Measurements from ENCODE around the gene RNF115. TPM values are rescaled to one million over a fixed set of nuclear protein-coding genes. Genes with fewer than 3 reads are reported as not detected.
"Not testable (repeated sequence)": the region's sequence is repeated elsewhere in the genome, so short reads cannot be mapped to it uniquely, and the experiment has no call there.

Gene RNF115
- total and polyA plus RNA-seq, 7 experiments from 2014 or later, result 3.7 to 17.3 (median 14.7) TPM

GRCh38 chr1:145736191-145736590 lies 87.7 kb downstream of the RNF115 start:
- H3K27me3 Mint-ChIP-seq, result no peaks in the 10 kb centered on the region
- Histone ChIP-seq H3K9me3 (ENCODE audit: control insufficient read depth in 2 of 3, low read length in 3 of 3) (no peaks in the 10 kb centered on the region), H3K4me1 (ENCODE audit: control insufficient read depth in 2 of 2, insufficient read depth in 2 of 2, low read length in 2 of 2) (no peaks in the 10 kb centered on the region), H3K36me3 (ENCODE audit: control insufficient read depth in 2 of 3, insufficient read depth in 3 of 3, low read length in 3 of 3) (peaks cover 0 to under 1% (median 0%) of the 10 kb centered on the region in 3 experiments), H3K27me3 (ENCODE audit: control insufficient read depth in 2 of 2, insufficient read depth in 2 of 2, low read length in 2 of 2) (no peaks in the 10 kb centered on the region), H3K4me3 (ENCODE audit: low read length) (no peak overlapping the region), H3K27ac (ENCODE audit: low read depth, low read length) (no peak overlapping the region)
- ChIA-PET POLR2A (no interaction called here), CTCF (no interaction called here)
- peaks cover 0 to 6% (median 0%) of the 10 kb centered on the region in 7 donors for H3K4me1 Mint-ChIP-seq
- no peak overlapping the region for H3K27ac Mint-ChIP-seq
- H3K9me3 Mint-ChIP-seq, result no peaks in the 10 kb centered on the region
- intact Hi-C loops (cut with micrococcal nuclease), result no loop called here
- H3K4me3 Mint-ChIP-seq, result no peak overlapping the region
- ATAC-seq (no peak), DNase-seq (no peak)
- H3K36me3 Mint-ChIP-seq, result peaks cover 0 to 4% (median 3%) of the 10 kb centered on the region in 5 donors

GRCh38 chr1:145730900-145731299 lies 93.0 kb downstream of the RNF115 start:
- no peaks in the 10 kb centered on the region for H3K9me3 ChIP-seq (ENCODE audit: control insufficient read depth in 2 of 3, low read length in 3 of 3)
- intact Hi-C loops (cut with micrococcal nuclease), result no loop called here

GRCh38 chr1:145730467-145730866 lies 93.4 kb downstream of the RNF115 start:
- ATAC-seq (no peak), DNase-seq (no peak)
- H3K27ac ChIP-seq (ENCODE audit: low read depth, low read length), result no peak overlapping the region
- no peak overlapping the region for H3K27ac Mint-ChIP-seq
- H3K36me3 Mint-ChIP-seq, result no peaks in the 10 kb centered on the region
- H3K4me1 ChIP-seq (ENCODE audit: control insufficient read depth in 2 of 2, insufficient read depth in 2 of 2, low read length in 2 of 2), result no peaks in the 10 kb centered on the region
- intact Hi-C loops (cut with micrococcal nuclease), result no loop called here
- no peak overlapping the region for H3K4me3 ChIP-seq (ENCODE audit: low read length)
- peaks cover 0 to 6% (median 0%) of the 10 kb centered on the region in 7 donors for H3K4me1 Mint-ChIP-seq
- H3K27me3 ChIP-seq (ENCODE audit: control insufficient read depth in 2 of 2, insufficient read depth in 2 of 2, low read length in 2 of 2), result no peaks in the 10 kb centered on the region
- no peak overlapping the region for H3K4me3 Mint-ChIP-seq
- H3K27me3 Mint-ChIP-seq, result peaks cover 0 to 3% (median 0%) of the 10 kb centered on the region in 5 donors
- H3K36me3 ChIP-seq (ENCODE audit: control insufficient read depth in 2 of 3, insufficient read depth in 3 of 3, low read length in 3 of 3), result no peaks in the 10 kb centered on the region
- ChIA-PET CTCF (no interaction called here), POLR2A (no interaction called here)
- H3K9me3 ChIP-seq (ENCODE audit: control insufficient read depth in 2 of 3, low read length in 3 of 3), result no peaks in the 10 kb centered on the region
- no peaks in the 10 kb centered on the region for H3K9me3 Mint-ChIP-seq

More at GRCh38 chr1:145730900-145731299, 93.0 kb downstream of the RNF115 start:
- no peaks in the 10 kb centered on the region for H3K36me3 ChIP-seq (ENCODE audit: control insufficient read depth in 2 of 3, insufficient read depth in 3 of 3, low read length in 3 of 3)
- H3K27me3 ChIP-seq (ENCODE audit: control insufficient read depth in 2 of 2, insufficient read depth in 2 of 2, low read length in 2 of 2), result no peaks in the 10 kb centered on the region
- Mint-ChIP-seq H3K36me3 (no peaks in the 10 kb centered on the region), H3K9me3 (no peaks in the 10 kb centered on the region), H3K4me1 (peaks cover 0 to 6% (median 0%) of the 10 kb centered on the region in 7 donors), H3K27me3 (peaks cover 0 to 3% (median 0%) of the 10 kb centered on the region in 5 donors), H3K27ac (no peak overlapping the region), H3K4me3 (no peak overlapping the region)
- ChIA-PET CTCF (no interaction called here), POLR2A (no interaction called here)
- no peak for DNase-seq
- H3K27ac ChIP-seq (ENCODE audit: low read depth, low read length), result no peak overlapping the region
- H3K4me3 ChIP-seq (ENCODE audit: low read length), result no peak overlapping the region
- no peaks in the 10 kb centered on the region for H3K4me1 ChIP-seq (ENCODE audit: control insufficient read depth in 2 of 2, insufficient read depth in 2 of 2, low read length in 2 of 2)
- no peak for ATAC-seq

- no peak for DNase-seq
- intact Hi-C loops (cut with micrococcal nuclease), result loop anchor here in 1 of 2 donors (10.0 kb wide), 1 partner anchor 135 kb away; no protein-coding TSS in a partner anchor
- no peak overlapping the region for H3K27ac ChIP-seq (ENCODE audit: low read depth, low read length)
- H3K36me3 Mint-ChIP-seq, result no peaks in the 10 kb centered on the region
- no peak for ATAC-seq
- ChIA-PET CTCF (interaction anchor here (1.0 kb wide), 1 partner anchor 9 kb away, joined by 3 read pairs; no protein-coding TSS in a partner anchor), POLR2A (no interaction called here)
- no peaks in the 10 kb centered on the region for H3K27me3 ChIP-seq (ENCODE audit: control insufficient read depth in 2 of 2, insufficient read depth in 2 of 2, low read length in 2 of 2)
- no peak overlapping the region for H3K4me3 Mint-ChIP-seq
- no peaks in the 10 kb centered on the region for H3K9me3 Mint-ChIP-seq
- H3K27ac Mint-ChIP-seq, result no peak overlapping the region
- no peak overlapping the region for H3K4me3 ChIP-seq (ENCODE audit: low read length)
- H3K36me3 ChIP-seq (ENCODE audit: control insufficient read depth in 2 of 3, insufficient read depth in 3 of 3, low read length in 3 of 3), result no peaks in the 10 kb centered on the region
- H3K4me1 Mint-ChIP-seq, result peaks cover 0 to 6% (median 0%) of the 10 kb centered on the region in 7 donors
- no peaks in the 10 kb centered on the region for H3K9me3 ChIP-seq (ENCODE audit: control insufficient read depth in 2 of 3, low read length in 3 of 3)
- H3K4me1 ChIP-seq (ENCODE audit: control insufficient read depth in 2 of 2, insufficient read depth in 2 of 2, low read length in 2 of 2), result no peaks in the 10 kb centered on the region
- H3K27me3 Mint-ChIP-seq, result peaks cover 0 to 3% (median 0%) of the 10 kb centered on the region in 5 donors
Measured at GRCh38 chr1:145729666-145730436, 94.0 kb downstream of the RNF115 start.

- Mint-ChIP-seq H3K4me1 (peaks cover 0 to 6% (median 0%) of the 10 kb centered on the region in 7 donors), H3K9me3 (no peaks in the 10 kb centered on the region), H3K36me3 (no peaks in the 10 kb centered on the region), H3K4me3 (no peak overlapping the region), H3K27ac (no peak overlapping the region), H3K27me3 (peaks cover 0 to 3% (median 0%) of the 10 kb centered on the region in 5 donors)
- ATAC-seq (no peak), DNase-seq (no peak)
- H3K9me3 ChIP-seq (ENCODE audit: control insufficient read depth in 2 of 3, low read length in 3 of 3), result no peaks in the 10 kb centered on the region
- ChIA-PET POLR2A (no interaction called here), CTCF (interaction anchor here (1.0 kb wide), 1 partner anchor 9 kb away, joined by 3 read pairs; no protein-coding TSS in a partner anchor)
- intact Hi-C loops (cut with micrococcal nuclease), result loop anchor here in 1 of 2 donors (10.0 kb wide), 1 partner anchor 134 kb away; no protein-coding TSS in a partner anchor
- no peaks in the 10 kb centered on the region for H3K27me3 ChIP-seq (ENCODE audit: control insufficient read depth in 2 of 2, insufficient read depth in 2 of 2, low read length in 2 of 2)
- H3K4me3 ChIP-seq (ENCODE audit: low read length), result no peak overlapping the region
- no peak overlapping the region for H3K27ac ChIP-seq (ENCODE audit: low read depth, low read length)
- H3K4me1 ChIP-seq (ENCODE audit: control insufficient read depth in 2 of 2, insufficient read depth in 2 of 2, low read length in 2 of 2), result no peaks in the 10 kb centered on the region
- no peaks in the 10 kb centered on the region for H3K36me3 ChIP-seq (ENCODE audit: control insufficient read depth in 2 of 3, insufficient read depth in 3 of 3, low read length in 3 of 3)
Measured at GRCh38 chr1:145729196-145729595, 94.7 kb downstream of the RNF115 start.

- H3K27me3 ChIP-seq (ENCODE audit: control insufficient read depth in 2 of 2, insufficient read depth in 2 of 2, low read length in 2 of 2); DNase-seq; H3K27ac Mint-ChIP-seq; H3K9me3 ChIP-seq (ENCODE audit: control insufficient read depth in 2 of 3, low read length in 3 of 3); H3K4me3 ChIP-seq (ENCODE audit: low read length); CTCF ChIA-PET; ATAC-seq; POLR2A ChIA-PET; H3K9me3 Mint-ChIP-seq; H3K27ac ChIP-seq (ENCODE audit: low read depth, low read length); H3K36me3 Mint-ChIP-seq; H3K4me1 Mint-ChIP-seq; H3K36me3 ChIP-seq (ENCODE audit: control insufficient read depth in 2 of 3, insufficient read depth in 3 of 3, low read length in 3 of 3); H3K4me1 ChIP-seq (ENCODE audit: control insufficient read depth in 2 of 2, insufficient read depth in 2 of 2, low read length in 2 of 2); H3K4me3 Mint-ChIP-seq: not testable (repeated sequence)
- H3K27me3 Mint-ChIP-seq, result peaks cover 12 to 18% (median 16%) of the 10 kb centered on the region in 5 donors
- intact Hi-C loops (cut with micrococcal nuclease), result loop anchor here in 1 of 2 donors (10.0 kb wide), 1 partner anchor 131 kb away; no protein-coding TSS in a partner anchor
Measured at GRCh38 chr1:145726193-145726592, 97.7 kb downstream of the RNF115 start.
